Testis (tissue), 2 donors: ENCODE measurements around the gene PDE4C.

Experiments
- POLR2A ChIP-seq: fragments of 450-650 bp; IDR thresholded peaks from one replicate; pipeline ENCODE4 v1.6.1; 2017; ENCODE audit warnings: antibody characterized with exemption, mild to moderate bottlenecking, moderate library complexity
- TF ChIP-seq, protein P1 (sequence below), 3 experiments: fragments of 450-650 bp in 2 of 3; fragments of 200-600 bp in 1 of 3; sonication (generic) in 1 of 3; IDR thresholded peaks; one replicate each; pipeline ENCODE4 v1.5.1; 2016 to 2019; ENCODE audit warnings: antibody characterized with exemption in 3 of 3, mild to moderate bottlenecking in 2 of 3, moderate library complexity in 1 of 3

- TF ChIP-seq, protein P1, sequence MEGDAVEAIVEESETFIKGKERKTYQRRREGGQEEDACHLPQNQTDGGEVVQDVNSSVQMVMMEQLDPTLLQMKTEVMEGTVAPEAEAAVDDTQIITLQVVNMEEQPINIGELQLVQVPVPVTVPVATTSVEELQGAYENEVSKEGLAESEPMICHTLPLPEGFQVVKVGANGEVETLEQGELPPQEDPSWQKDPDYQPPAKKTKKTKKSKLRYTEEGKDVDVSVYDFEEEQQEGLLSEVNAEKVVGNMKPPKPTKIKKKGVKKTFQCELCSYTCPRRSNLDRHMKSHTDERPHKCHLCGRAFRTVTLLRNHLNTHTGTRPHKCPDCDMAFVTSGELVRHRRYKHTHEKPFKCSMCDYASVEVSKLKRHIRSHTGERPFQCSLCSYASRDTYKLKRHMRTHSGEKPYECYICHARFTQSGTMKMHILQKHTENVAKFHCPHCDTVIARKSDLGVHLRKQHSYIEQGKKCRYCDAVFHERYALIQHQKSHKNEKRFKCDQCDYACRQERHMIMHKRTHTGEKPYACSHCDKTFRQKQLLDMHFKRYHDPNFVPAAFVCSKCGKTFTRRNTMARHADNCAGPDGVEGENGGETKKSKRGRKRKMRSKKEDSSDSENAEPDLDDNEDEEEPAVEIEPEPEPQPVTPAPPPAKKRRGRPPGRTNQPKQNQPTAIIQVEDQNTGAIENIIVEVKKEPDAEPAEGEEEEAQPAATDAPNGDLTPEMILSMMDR (IDR thresholded peaks at IDR 0.05): no peak
- no peak for TF ChIP-seq POLR2A
Measured at GRCh38 chr19:18223860-18224524, 2.2 kb downstream of the PDE4C start.
